Kidney (tissue), 14 donors: ENCODE results near the gene NRIP3. TPM values are rescaled to one million over a fixed set of nuclear protein-coding genes. Genes with fewer than 3 reads are reported as not detected.

ENCODE experiments used
- DNase-seq, 5 donors: peaks; one replicate each; pipeline ENCODE4 v3.0.0-alpha.2; 2013 to 2020
- FAIRE-seq: peaks from 2 replicates; lab custom pipeline; 2012; peaks lifted over from hg19 to GRCh38; lab: Jason Lieb, UNC
- H3K27ac ChIP-seq, 2 donors: one replicate each; pipeline ENCODE4 v1.7.0; 2013; ENCODE audit warnings: low read depth in 2 of 2, low read length in 2 of 2, inconsistent platforms in 1 of 2
- H3K27me3 ChIP-seq: one replicate; pipeline ENCODE4 v1.7.1; 2013; ENCODE audit warnings: low read length, inconsistent platforms; ENCODE audit not compliant: control insufficient read depth, insufficient read depth
- H3K36me3 ChIP-seq, 3 donors: one replicate each; pipeline versions ENCODE4 v1.7.0 to v1.7.1; 2013; ENCODE audit warnings: low read length in 3 of 3, control low read depth in 1 of 3, inconsistent platforms in 1 of 3; ENCODE audit not compliant: insufficient read depth in 3 of 3, control insufficient read depth in 2 of 3
- H3K4me1 ChIP-seq, 3 donors: one replicate each; pipeline versions ENCODE4 v1.7.0 to v1.7.1; 2013; ENCODE audit warnings: low read length in 3 of 3, inconsistent platforms in 1 of 3, low read depth in 1 of 3; ENCODE audit not compliant: control insufficient read depth in 2 of 3, insufficient read depth in 2 of 3
- H3K4me3 ChIP-seq, 3 donors: one replicate each; pipeline versions ENCODE4 v1.7.0 to v1.8.1; 2013; ENCODE audit warnings: low read length in 3 of 3, control low read depth in 1 of 3, inconsistent platforms in 1 of 3
- H3K9ac ChIP-seq, 3 donors: one replicate each; pipeline versions ENCODE4 v1.7.0 to v1.7.1; 2013; ENCODE audit warnings: low read length in 3 of 3, control low read depth in 1 of 3, inconsistent platforms in 1 of 3
- H3K9me3 ChIP-seq, 3 donors: one replicate each; pipeline versions ENCODE4 v1.7.0 to v1.7.1; 2013; ENCODE audit warnings: low read length in 3 of 3, control low read depth in 1 of 3, inconsistent platforms in 1 of 3; ENCODE audit not compliant: control insufficient read depth in 2 of 3, insufficient read depth in 1 of 3
- CTCF ChIP-seq: IDR thresholded peaks from 3 replicates; pipeline ENCODE4 v1.5.1; 2012; ENCODE audit warnings: mild to moderate bottlenecking, moderate library complexity, borderline replicate concordance; ENCODE audit not compliant: insufficient read depth; ENCODE audit errors: extremely low read depth
- intact Hi-C: fragments of 100-400 bp; cut with DNase I; formaldehyde crosslinking; loops from one replicate; pipeline ENCODE4 v1.11.1; 2022
- polyA plus RNA-seq: library from polyadenylated mRNA; stranded (reverse); fragments of 350-450 nt; fragmentation: Illumina TruSeq; extraction: RNeasy Lipid Tissue Mini Kit (QIAGEN cat#74804); gene quantifications from one replicate; pipeline ENCODE4 v1.2.3, GENCODE V29; 2014; ENCODE audit warnings: low read depth, low replicate concordance; ENCODE audit not compliant: insufficient read depth
- total RNA-seq: library from RNA; stranded (reverse); fragmentation: NEBNext Ultra II Directional; extraction: Animal tissue kit (Norgen Biotek cat#: 25700); gene quantifications from one replicate; pipeline ENCODE4 v1.2.1, GENCODE V29; 2021
- donor health status: control.
- donor health status: control.
- donor health status: control.
- donor health status: control.
- donor health status: control.
- donor health status: DM: yes; HTN: yes; CAD: no.
- donor health status: Normal renal cell carcinoma (clear cell type).

The NRIP3 gene
- total and polyA plus RNA-seq, 2 donors from 2014 or later, result 1.1 to 1.6 TPM

GRCh38 chr11:8961401-8961800 lies 42.4 kb downstream of the NRIP3 start:
- TF ChIP-seq CTCF, result no peak
- Histone ChIP-seq H3K4me1 (peaks cover 0 to 22% (median 10%) of the 10 kb centered on the region in 3 donors), H3K36me3 (peaks cover 0 to 6% (median 0%) of the 10 kb centered on the region in 3 donors), H3K9me3 (no peaks in the 10 kb centered on the region), H3K4me3 (no peak overlapping the region), H3K27ac (no peak overlapping the region), H3K27me3 (no peaks in the 10 kb centered on the region), H3K9ac (no peak overlapping the region)
- FAIRE-seq (no peak), DNase-seq (no peak)
- intact Hi-C loops, result no loop called here

- no peaks in the 10 kb centered on the region for H3K27me3 ChIP-seq
- peak; percentile 41 for FAIRE-seq
- intact Hi-C loops, result no loop called here
These were observed 44.1 kb downstream of the NRIP3 start for GRCh38 chr11:8959546-8960166.

GRCh38 chr11:8956860-8957259 lies 46.9 kb downstream of the NRIP3 start:
- H3K9ac ChIP-seq, result no peak overlapping the region
- intact Hi-C loops, result no loop called here
- no peak overlapping the region for H3K4me3 ChIP-seq
- no peak for TF ChIP-seq CTCF
- H3K9me3 ChIP-seq, result no peaks in the 10 kb centered on the region
- H3K36me3 ChIP-seq, result peaks cover 0 to 17% (median 5%) of the 10 kb centered on the region in 3 donors
- H3K27me3 ChIP-seq, result no peaks in the 10 kb centered on the region
- peaks cover 0 to 10% (median 7%) of the 10 kb centered on the region in 3 donors for H3K4me1 ChIP-seq
- no peak for FAIRE-seq
- no peak overlapping the region for H3K27ac ChIP-seq
- no peak for DNase-seq

More at GRCh38 chr11:8959546-8960166, 44.1 kb downstream of the NRIP3 start:
- Histone ChIP-seq H3K9me3 (no peaks in the 10 kb centered on the region), H3K27ac (no peak overlapping the region), H3K36me3 (peaks cover 0 to 6% (median 0%) of the 10 kb centered on the region in 3 donors), H3K4me3 (no peak overlapping the region), H3K4me1 (peaks cover 0 to 20% (median 7%) of the 10 kb centered on the region in 3 donors), H3K9ac (peak overlapping the region in 1 of 3 donors; percentile 38)
- peak; percentile 55 for TF ChIP-seq CTCF
- DNase-seq, result peak in 3 of 5 donors; percentile 57 to 92 (median 86)
